SK-N-MC (cell line): ENCODE measurements around the gene PRKAR2B.

Experiments
- EZH2 ChIP-seq: fragments of 200-600 bp; sonication (generic); IDR thresholded peaks from one replicate; pipeline ENCODE4 v1.6.1; 2017; ENCODE audit warnings: antibody characterized with exemption
- FOXP2 ChIP-seq: optimal IDR thresholded peaks from 2 replicates; pipeline ENCODE3; 2011; ENCODE audit warnings: mild to moderate bottlenecking, moderate library complexity; ENCODE audit not compliant: insufficient read depth; ENCODE audit errors: extremely low read length, control extremely low read depth
- POLR2AphosphoS5 ChIP-seq: IDR thresholded peaks from 2 replicates; pipeline ENCODE4 v1.6.1; 2012; ENCODE audit warnings: mild to moderate bottlenecking, low read depth, low read length, borderline replicate concordance

DNA sequence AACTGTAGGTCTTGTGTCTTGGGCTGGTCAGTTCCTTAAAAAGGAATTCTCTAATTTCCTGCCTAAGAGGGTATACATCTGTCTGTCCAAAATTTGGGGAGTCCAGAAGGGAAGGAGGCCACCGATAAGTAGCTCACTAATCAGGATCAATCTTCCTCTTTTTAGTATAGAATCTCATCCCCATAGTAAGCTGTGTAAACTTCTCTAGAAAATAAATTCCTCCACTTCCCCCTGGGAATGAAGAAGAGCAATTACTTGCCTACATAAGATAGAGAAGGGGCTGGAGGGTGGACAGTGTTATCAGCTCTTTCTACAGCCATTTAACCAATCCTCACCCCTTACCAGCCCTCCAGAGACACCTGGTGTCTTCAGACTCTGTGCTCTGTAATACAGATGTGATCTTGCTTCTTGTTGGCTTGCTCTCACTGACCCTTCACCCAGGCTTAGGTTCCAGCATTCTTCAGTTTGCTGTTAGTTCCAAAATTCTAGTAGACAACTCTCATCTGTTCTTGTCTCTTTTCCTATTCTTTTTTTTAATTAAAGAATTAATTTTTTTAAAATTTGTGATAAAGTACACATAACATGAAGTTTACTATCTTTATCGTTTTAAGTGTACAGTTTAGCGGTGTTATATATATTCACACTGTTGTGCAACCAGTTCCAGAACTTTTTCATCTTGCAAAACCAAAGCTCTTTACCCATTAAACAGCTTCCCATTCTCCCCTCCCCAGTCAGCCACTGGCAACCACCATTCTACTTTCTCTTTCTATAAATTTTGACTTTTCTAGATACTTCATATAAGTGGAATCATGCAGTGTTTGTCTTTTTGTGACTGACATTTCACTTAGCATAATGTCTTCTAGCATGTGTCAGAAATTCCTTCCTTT is 6.5 kb upstream of the PRKAR2B start:
- TF ChIP-seq EZH2, result no peak
- TF ChIP-seq POLR2AphosphoS5, result no peak
- no peak for TF ChIP-seq FOXP2
